T-helper 2 cell (primary cell): ENCODE measurements around the gene SCN8A.
"Not testable (repeated sequence)": the region's sequence is repeated elsewhere in the genome, so short reads cannot be mapped to it uniquely, and the experiment has no call there.

Source experiments
- DNase-seq, 5 experiments: peaks; one replicate each; pipeline versions ENCODE4 v3.0.0 to v3.0.0-alpha.2; 2012 to 2022

The SCN8A gene

GRCh38 chr12:51773145-51773869 is 182.3 kb downstream of the SCN8A start:
- DNase-seq, result no peak

- DNase-seq, result no peak
Observed at GRCh38 chr12:51774933-51775332, 183.9 kb downstream of the SCN8A start.

GRCh38 chr12:51777457-51777856 is 186.4 kb downstream of the SCN8A start:
- no peak for DNase-seq

- DNase-seq, result no peak
Observed at GRCh38 chr12:51777973-51778372, 186.9 kb downstream of the SCN8A start.

- DNase-seq, result no peak
Observed at GRCh38 chr12:51779876-51780275, 188.8 kb downstream of the SCN8A start.

- no peak for DNase-seq
Observed at GRCh38 chr12:51784688-51785087, 193.7 kb downstream of the SCN8A start.

- DNase-seq, result no peak
Observed at GRCh38 chr12:51785906-51786305, 194.9 kb downstream of the SCN8A start.

- no peak for DNase-seq
Observed at GRCh38 chr12:51788876-51789275, 197.8 kb downstream of the SCN8A start.

- no peak for DNase-seq
Observed at GRCh38 chr12:51792417-51792816, 201.4 kb downstream of the SCN8A start.

GRCh38 chr12:51793201-51793600 is 202.2 kb downstream of the SCN8A start:
- no peak for DNase-seq

GRCh38 chr12:51797301-51797700 is 206.3 kb downstream of the SCN8A start:
- DNase-seq, result no peak

GRCh38 chr12:51798051-51798450 is 207.0 kb downstream of the SCN8A start:
- not testable (repeated sequence) for DNase-seq

GRCh38 chr12:51798501-51798900 is 207.5 kb downstream of the SCN8A start:
- no peak for DNase-seq

- DNase-seq, result no peak
Observed at GRCh38 chr12:51801027-51801426, 210.0 kb downstream of the SCN8A start.

- DNase-seq, result no peak
Observed at GRCh38 chr12:51806896-51807295, 215.9 kb downstream of the SCN8A start.

GRCh38 chr12:51809193-51809592 is 218.2 kb downstream of the SCN8A start:
- DNase-seq, result no peak

GRCh38 chr12:51811203-51812202 is 220.5 kb downstream of the SCN8A start:
- no peak for DNase-seq

- no peak for DNase-seq
Observed at GRCh38 chr12:51812871-51813270, 221.8 kb downstream of the SCN8A start.

GRCh38 chr12:51813931-51814310 is 222.9 kb downstream of the SCN8A start:
- DNase-seq, result no peak

- peak; percentile 24 to 74 (median 41) for DNase-seq
Observed at GRCh38 chr12:51814311-51815088, 223.5 kb downstream of the SCN8A start.

GRCh38 chr12:51815571-51815970 is 224.5 kb downstream of the SCN8A start:
- DNase-seq, result no peak

- DNase-seq, result no peak
Observed at GRCh38 chr12:51817027-51817953, 226.3 kb downstream of the SCN8A start.
